Esophagus muscularis mucosa (tissue), 4 donors: ENCODE results near the gene LYPD5. TPM values are rescaled to one million over a fixed set of nuclear protein-coding genes. Genes with fewer than 3 reads are reported as not detected.
"Not testable (repeated sequence)": the region's sequence is repeated elsewhere in the genome, so short reads cannot be mapped to it uniquely, and the experiment has no call there.

Source experiments
- DNase-seq: peaks from one replicate; pipeline ENCODE4 v3.0.0-alpha.2; 2017; ENCODE audit errors: extremely low spot score
- H3K27ac ChIP-seq, 4 donors: fragments of 200-600 bp; sonication (generic); replicated peaks in 1 of 4; 1 replicate in 3 of 4; 2 replicates in 1 of 4; pipeline ENCODE4 v1.5.1; 2016 to 2019; ENCODE audit warnings: mild to moderate bottlenecking in 1 of 4
- H3K27me3 ChIP-seq, 4 donors: fragments of 200-600 bp; sonication (generic); one replicate each; pipeline versions ENCODE4 v1.5.1 to v1.6.0; 2016 to 2019
- H3K36me3 ChIP-seq, 4 donors: fragments of 200-600 bp; sonication (generic); one replicate each; pipeline ENCODE4 v1.5.1; 2016 to 2019
- H3K4me1 ChIP-seq, 4 donors: fragments of 200-600 bp; sonication (generic); one replicate each; pipeline ENCODE4 v1.5.1; 2016 to 2019
- H3K4me3 ChIP-seq, 4 donors: fragments of 200-600 bp; sonication (generic); 1 replicate in 2 of 4; 2 replicates in 2 of 4; pipeline ENCODE4 v1.5.1; 2016 to 2019; ENCODE audit warnings: mild to moderate bottlenecking in 4 of 4, moderate library complexity in 1 of 4
- H3K9me3 ChIP-seq, 4 donors: fragments of 200-600 bp; sonication (generic); 1 replicate in 3 of 4; 2 replicates in 1 of 4; pipeline ENCODE4 v1.5.1; 2016 to 2019
- EP300 ChIP-seq: sonication (generic); formaldehyde crosslinking; IDR thresholded peaks from one replicate; pipeline ENCODE4 v1.6.1; 2017; ENCODE audit warnings: antibody characterized with exemption
- POLR2A ChIP-seq: fragments of 450-650 bp; IDR thresholded peaks from one replicate; pipeline ENCODE4 v1.6.1; 2017; ENCODE audit warnings: antibody characterized with exemption, moderate library complexity, mild to moderate bottlenecking, low read depth
- POLR2AphosphoS5 ChIP-seq, 2 donors: sonication (generic); formaldehyde crosslinking; IDR thresholded peaks; one replicate each; pipeline ENCODE4 v1.6.1; 2017; ENCODE audit warnings: antibody characterized with exemption in 2 of 2
- WGBS: methylation state at CpG from one replicate; pipeline ENCODE4 v1.1.5; 2018; 5-methylcytosine and 5-hydroxymethylcytosine counted together
- intact Hi-C: fragments of 100-400 bp; cut with DNase I; formaldehyde crosslinking; loops from one replicate; pipeline ENCODE4 v1.15.1; 2023
- total RNA-seq, 4 donors: library from RNA; depleted of rRNA; stranded (reverse); fragments of >200 nt; gene quantifications; one replicate each; pipeline versions ENCODE4 v1.1.0 to v1.2.1, GENCODE V29; 2016
- TF ChIP-seq, protein P1 (sequence below), 3 experiments: fragments of 200-600 bp in 2 of 3; fragments of 450-650 bp in 1 of 3; sonication (generic) in 2 of 3; IDR thresholded peaks; one replicate each; pipeline ENCODE4 v1.5.1; 2017 to 2019; ENCODE audit warnings: antibody characterized with exemption in 3 of 3, mild to moderate bottlenecking in 2 of 3, moderate library complexity in 1 of 3

Gene LYPD5
- total RNA-seq, 4 donors from 2014 or later = 2.8 to 12.0 (median 8.2) TPM

DNA sequence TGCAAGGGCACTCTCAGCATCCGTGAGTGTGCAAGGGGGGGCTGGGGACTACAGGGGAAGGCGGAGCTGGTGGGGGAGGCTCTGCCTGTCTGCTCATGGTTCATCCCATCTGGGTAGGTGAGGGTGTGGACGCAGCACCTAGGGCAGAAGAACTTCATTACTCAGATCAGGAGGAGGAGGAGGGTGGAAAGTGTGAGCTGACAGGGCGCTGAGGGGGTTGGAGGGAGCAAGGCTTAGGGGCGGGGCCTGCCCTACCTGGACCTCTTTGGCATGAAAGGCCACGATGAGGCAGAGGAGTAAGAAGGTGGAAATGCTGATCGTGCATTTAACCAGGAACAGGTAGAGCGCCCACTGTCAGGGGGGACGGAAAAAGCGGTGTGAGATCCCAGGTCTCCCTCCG lies 26.0 kb downstream of the LYPD5 start:
- TF ChIP-seq, protein P1, sequence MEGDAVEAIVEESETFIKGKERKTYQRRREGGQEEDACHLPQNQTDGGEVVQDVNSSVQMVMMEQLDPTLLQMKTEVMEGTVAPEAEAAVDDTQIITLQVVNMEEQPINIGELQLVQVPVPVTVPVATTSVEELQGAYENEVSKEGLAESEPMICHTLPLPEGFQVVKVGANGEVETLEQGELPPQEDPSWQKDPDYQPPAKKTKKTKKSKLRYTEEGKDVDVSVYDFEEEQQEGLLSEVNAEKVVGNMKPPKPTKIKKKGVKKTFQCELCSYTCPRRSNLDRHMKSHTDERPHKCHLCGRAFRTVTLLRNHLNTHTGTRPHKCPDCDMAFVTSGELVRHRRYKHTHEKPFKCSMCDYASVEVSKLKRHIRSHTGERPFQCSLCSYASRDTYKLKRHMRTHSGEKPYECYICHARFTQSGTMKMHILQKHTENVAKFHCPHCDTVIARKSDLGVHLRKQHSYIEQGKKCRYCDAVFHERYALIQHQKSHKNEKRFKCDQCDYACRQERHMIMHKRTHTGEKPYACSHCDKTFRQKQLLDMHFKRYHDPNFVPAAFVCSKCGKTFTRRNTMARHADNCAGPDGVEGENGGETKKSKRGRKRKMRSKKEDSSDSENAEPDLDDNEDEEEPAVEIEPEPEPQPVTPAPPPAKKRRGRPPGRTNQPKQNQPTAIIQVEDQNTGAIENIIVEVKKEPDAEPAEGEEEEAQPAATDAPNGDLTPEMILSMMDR (IDR thresholded peaks at IDR 0.05) = no peak
- no peak for TF ChIP-seq EP300
- TF ChIP-seq POLR2AphosphoS5 (IDR thresholded peaks at IDR 0.05) = no peak
- no peak for TF ChIP-seq POLR2A
- Histone ChIP-seq H3K27ac (no peak overlapping the region), H3K36me3 (no peaks in the 10 kb centered on the region), H3K9me3 (no peaks in the 10 kb centered on the region), H3K4me1 (peaks cover 12 to 52% (median 43%) of the 10 kb centered on the region in 4 donors), H3K27me3 (peaks cover 0 to 59% (median 6%) of the 10 kb centered on the region in 4 donors), H3K4me3 (no peak overlapping the region)
- no peak for DNase-seq
- intact Hi-C loops = no loop called here
- 68% methylated on average over 11 of the region's 11 CpGs for WGBS

DNA sequence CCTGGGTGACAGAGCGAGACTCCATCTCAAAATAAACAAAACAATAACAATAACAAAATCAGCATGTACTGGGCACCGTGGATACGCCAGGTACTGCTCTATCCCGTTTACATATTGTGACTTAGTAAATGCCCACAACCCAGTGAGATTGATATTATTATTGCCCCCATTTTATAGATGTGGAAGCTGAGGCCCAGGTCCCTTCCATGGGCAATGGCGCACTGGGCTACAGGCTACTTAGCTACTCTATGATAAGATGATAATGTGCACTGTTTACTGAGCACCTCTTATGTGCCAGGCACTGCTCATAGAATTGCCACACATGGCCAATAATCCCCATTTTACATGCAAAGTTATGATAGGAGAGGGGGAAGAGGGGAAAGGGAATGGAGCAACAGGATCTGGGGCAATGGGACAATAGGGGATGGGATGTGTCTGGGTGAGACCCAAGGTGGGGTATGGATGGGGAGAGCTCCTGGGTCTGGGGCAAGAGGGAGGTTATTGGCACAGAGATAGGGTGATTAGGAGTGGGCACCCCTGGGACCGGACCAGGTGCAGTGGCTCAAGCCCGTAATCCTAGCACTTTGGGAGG lies 26.9 kb downstream of the LYPD5 start:
- no peak for TF ChIP-seq POLR2AphosphoS5 (IDR thresholded peaks at IDR 0.05)
- TF ChIP-seq POLR2A = no peak
- no peak for TF ChIP-seq EP300
- TF ChIP-seq, protein P1 (IDR thresholded peaks at IDR 0.05) = no peak
- Histone ChIP-seq H3K36me3 (no peaks in the 10 kb centered on the region), H3K9me3 (no peaks in the 10 kb centered on the region), H3K4me1 (peaks cover 12 to 45% (median 41%) of the 10 kb centered on the region in 4 donors), H3K27ac (no peak overlapping the region), H3K4me3 (no peak overlapping the region), H3K27me3 (peaks cover 0 to 51% (median 6%) of the 10 kb centered on the region in 4 donors)
- DNase-seq = no peak
- intact Hi-C loops = no loop called here
- 89% methylated on average over 7 of the region's 7 CpGs for WGBS

DNA sequence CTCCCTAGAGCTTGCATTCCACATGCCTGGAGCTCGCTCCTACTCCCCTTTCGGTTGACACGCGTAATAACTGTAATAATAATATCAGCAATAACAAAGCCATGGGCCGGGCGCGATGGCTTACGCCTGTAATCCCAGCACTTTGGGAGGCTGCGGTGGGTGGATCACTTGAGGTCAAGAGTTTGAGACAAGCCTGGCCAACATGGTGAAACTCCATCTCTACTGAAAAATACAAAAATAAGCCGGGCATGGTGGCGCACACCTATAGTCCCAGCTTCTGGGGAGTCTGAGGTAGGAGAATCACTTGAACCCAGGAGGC lies 27.3 kb downstream of the LYPD5 start:
- DNase-seq, H3K36me3 ChIP-seq, H3K9me3 ChIP-seq, intact Hi-C loops: not testable (repeated sequence)
- Histone ChIP-seq H3K4me1 (peaks cover 12 to 45% (median 40%) of the 10 kb centered on the region in 4 donors), H3K4me3 (peak overlapping the region; percentile 41 to 51 (median 44)), H3K27ac (peak overlapping the region in 1 of 4 donors; percentile 16), H3K27me3 (peaks cover 0 to 46% (median 6%) of the 10 kb centered on the region in 4 donors)
- WGBS = 57% methylated on average over 8 of the region's 11 CpGs

DNA sequence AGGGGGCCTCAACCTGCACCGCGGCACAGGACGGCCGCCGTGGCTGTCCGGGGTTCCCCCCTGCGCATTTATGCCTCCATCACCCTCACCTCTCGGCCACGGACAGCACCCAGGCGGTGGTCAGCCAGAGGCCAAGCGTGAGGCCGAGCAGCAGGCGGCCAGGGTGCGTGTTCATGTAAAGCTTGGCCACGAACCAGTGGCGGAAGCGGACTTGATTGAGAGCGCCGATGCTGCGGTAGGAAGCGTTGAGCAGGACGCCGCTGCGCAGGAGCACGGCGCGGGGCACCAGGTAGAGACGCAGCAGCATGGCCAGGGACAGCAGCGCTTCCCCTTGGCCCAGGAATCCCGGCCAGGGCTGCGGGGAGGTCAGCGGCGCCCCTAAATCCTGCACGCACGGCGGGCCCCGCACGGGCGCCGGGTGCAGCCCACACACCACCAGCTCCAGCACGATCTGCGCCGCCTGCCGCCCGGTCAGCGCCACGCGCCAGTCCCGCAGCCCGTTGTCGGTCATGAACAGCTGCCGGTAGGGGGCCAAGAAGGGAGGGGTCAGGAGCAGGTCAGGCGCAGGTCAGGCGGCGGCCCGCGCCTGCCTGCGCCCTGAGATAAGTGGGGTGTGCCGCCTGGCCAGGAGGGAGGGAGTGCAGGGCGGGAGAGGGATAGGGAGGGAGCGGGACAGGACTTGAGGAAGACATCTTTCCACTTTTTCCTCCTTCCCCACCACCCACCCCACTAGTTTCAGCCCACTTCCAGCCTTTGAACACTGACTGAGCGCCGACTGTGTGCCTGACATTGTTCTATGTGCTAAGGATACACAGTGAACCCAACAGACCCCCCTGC lies 27.9 kb downstream of the LYPD5 start:
- Histone ChIP-seq H3K27ac (peak overlapping the region in 1 of 4 donors; percentile 16), H3K36me3 (no peaks in the 10 kb centered on the region), H3K4me1 (peaks cover 12 to 43% (median 35%) of the 10 kb centered on the region in 4 donors), H3K4me3 (peak overlapping the region; percentile 41 to 51 (median 44)), H3K9me3 (no peaks in the 10 kb centered on the region), H3K27me3 (peaks cover 0 to 40% (median 6%) of the 10 kb centered on the region in 4 donors)
- TF ChIP-seq, protein P1 (IDR thresholded peaks at IDR 0.05) = peak; percentile 38 to 68 (median 45)
- no peak for TF ChIP-seq EP300
- TF ChIP-seq POLR2AphosphoS5 (IDR thresholded peaks at IDR 0.05) = peak in 1 of 2 donors; percentile 9
- no peak for TF ChIP-seq POLR2A
- intact Hi-C loops = no loop called here
- WGBS = 4% methylated on average over 23 of the region's 63 CpGs
- DNase-seq = no peak

DNA sequence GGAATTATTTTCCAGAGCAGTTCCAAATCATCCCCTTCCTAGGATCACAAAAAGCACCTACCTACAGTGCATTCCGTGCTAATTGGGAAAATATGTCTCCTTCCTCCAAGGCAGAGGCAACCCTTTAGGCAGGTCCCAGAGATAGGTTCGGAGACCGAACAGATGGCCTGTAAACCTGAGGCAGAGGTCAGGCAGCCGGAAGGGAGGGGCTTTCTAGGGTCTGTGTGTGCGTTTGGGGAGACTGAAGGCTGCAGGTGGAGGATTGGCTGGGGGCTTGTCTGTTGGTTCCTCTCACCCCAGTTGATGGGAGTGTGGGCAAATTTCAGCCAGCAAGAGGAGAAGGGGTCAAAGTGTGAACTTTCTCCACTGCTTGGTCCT lies 28.5 kb downstream of the LYPD5 start:
- TF ChIP-seq POLR2AphosphoS5 (IDR thresholded peaks at IDR 0.05) (no peak), EP300 (no peak), POLR2A (no peak)
- TF ChIP-seq, protein P1 (IDR thresholded peaks at IDR 0.05) = no peak
- WGBS = 55% methylated on average over 4 of the region's 5 CpGs
- Histone ChIP-seq H3K9me3 (no peaks in the 10 kb centered on the region), H3K4me3 (peak overlapping the region in 3 of 4 donors; percentile 41 to 46 (median 41)), H3K27me3 (peaks cover 0 to 35% (median 6%) of the 10 kb centered on the region in 4 donors), H3K27ac (peak overlapping the region in 1 of 4 donors; percentile 16), H3K4me1 (peaks cover 12 to 37% (median 32%) of the 10 kb centered on the region in 4 donors), H3K36me3 (no peaks in the 10 kb centered on the region)
- DNase-seq = no peak
- intact Hi-C loops = no loop called here
